GM18861 (cell line): ENCODE data around the gene SLC30A7.
"Not testable (repeated sequence)": the region's sequence is repeated elsewhere in the genome, so short reads cannot be mapped to it uniquely, and the experiment has no call there.

Experiments
- ATAC-seq: cut with Tn5 transposase; IDR thresholded peaks from one replicate; pipeline ENCODE4 v1.9.1; 2021; ENCODE audit not compliant: unreplicated experiment

Gene SLC30A7

DNA sequence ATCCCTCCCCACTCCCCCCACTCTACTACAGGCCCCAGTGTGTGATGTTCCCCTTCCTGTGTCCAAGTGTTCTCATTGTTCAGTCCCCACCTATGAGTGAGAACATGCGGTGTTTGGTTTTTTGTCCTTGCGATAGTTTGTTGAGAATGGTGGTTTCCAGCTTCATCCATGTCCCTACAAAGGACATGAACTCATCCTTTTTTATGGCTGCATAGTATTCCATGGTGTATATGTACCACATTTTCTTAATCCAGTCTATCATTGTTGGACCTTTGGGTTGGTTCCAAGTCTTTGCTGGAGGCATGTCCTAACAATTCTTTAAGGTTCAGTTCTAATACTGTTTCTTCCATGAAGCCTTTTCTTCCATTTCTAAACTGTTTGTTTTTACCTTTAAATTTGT, 37.7 kb downstream of the SLC30A7 start:
- ATAC-seq: not testable (repeated sequence)

DNA sequence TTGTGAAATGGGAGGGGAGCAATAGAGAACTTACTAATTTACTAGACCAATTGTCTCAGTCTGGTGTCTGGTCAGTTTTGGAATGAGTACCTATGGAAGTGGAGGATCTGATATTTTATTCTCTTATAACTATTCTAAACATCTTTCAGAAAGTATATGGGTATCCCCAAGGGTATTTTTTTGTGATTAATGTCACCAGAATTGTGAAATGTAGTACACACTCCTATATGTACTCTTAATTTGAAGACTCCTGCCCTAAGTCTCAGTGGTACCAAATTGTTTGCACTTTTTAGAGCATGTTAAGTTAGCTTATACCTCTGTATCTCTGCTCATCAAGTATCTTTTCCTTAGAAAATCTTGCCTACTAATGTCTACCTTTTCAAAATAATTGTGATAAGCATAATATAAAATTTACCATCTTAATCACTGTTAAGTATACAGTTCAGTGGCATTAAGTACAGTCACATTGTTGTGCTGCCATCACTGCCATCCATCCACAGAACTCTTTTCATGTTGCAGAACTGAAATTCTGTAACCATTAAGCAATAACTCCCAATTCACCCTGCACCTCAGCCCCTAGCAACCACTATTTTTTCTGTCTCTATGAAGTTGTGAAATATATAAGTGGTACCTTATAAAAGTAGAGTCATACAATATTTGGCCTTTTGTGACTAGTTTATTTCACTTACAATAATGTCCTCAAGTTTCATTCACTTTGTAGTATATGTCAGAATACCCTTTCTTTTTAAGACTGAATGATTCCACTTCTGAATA, 40.5 kb downstream of the SLC30A7 start:
- ATAC-seq: no peak

DNA sequence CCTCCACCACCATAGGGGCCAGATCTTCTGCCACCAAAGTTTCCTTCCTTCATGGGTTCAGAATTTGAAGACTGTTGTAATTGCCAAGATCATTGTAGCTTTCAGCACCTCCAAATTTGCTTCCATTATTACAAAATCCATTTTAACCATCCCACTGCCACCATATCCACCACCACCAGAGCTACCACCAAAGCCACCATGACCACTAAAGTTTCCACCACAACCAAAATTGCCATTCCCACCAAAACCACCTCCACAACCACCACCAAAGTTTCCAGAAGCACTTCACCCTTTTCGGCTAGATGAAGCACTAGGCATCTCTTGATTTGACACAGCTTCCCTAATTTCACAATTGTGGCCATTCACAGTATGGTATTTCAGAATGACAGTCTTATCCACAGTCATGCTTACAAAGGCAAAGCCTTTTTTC, 45.2 kb downstream of the SLC30A7 start:
- ATAC-seq: no peak

DNA sequence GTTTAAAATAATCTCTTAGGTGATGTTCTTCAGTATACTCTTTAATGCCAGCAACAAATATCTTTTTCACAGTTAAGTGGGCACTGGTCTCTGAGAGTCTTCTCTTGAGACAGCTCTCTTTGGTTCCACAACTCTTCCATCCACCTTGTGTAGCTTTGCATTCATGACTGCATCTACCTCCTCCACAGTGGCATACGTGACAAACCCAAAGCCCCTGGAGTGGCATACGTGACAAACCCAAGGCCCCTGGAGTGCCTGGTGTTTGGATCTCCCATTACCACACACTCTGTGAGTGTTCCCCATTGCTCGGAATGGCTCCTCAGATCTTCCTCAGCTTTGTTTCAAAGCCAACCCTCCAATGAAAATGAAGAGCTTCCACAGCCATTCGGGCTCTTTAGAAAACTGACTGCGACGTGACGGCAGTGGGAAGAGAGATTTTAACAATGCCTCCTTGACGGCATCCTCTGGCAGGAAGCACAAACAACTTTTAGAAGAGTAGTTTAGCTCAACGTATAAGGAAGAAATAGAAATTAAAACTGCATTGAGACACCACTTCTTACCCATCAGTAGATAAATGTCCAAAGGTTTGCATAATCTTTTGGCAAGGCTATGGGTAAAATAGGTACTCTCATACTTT, 45.8 kb downstream of the SLC30A7 start:
- no peak for ATAC-seq

DNA sequence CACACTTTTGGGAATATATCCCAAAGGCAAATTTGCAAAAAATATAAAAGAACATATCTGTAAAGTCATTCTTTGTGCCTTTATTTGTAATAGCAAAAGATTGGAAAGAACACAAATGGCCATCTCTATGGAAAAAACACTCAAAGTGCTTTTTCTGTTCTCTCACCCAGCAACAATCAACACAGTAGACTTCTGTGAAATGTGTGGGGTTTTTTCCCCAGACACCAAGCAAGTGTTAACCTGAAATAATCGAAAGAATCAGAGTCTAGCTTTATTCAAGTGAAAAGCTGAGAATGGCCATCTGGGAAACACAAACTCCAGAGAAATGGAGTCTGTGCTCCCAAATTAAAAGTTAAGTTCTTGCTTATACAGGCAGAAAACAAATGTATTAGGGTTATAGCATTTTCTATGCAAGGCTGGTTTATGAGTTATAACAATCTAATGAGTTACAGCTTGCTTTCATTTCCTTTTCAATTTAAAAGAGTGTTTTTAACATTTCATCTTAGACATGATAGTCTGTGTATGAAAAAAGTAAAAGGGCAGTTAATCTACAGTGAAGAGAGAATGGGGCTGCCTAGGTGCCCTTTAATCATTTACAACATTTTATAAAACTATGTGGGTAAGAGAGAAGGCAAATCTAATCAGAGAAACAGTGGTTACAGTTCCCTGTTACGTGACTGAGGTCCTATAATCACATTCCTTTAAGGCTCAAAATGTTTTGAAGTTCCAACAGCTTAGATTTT, 46.6 kb downstream of the SLC30A7 start:
- no peak for ATAC-seq

DNA sequence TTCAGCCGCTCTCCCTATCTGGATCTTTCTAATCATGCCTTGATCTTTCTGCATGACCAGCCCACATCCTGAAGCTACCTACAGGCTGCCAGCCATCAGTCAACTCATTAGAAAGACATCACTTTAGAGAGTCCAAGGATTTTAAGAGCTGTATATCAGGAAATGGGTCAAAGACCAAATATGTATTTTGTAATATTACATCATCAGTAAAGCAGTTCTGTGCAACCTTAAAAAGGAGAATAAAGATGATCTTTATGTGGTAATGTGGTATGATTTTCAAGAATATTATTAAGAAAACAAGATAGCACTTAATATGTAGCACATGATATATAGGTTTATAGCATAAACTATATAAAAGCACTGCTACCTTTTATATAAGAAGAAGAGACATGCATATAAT, 47.6 kb downstream of the SLC30A7 start:
- ATAC-seq: no peak

DNA sequence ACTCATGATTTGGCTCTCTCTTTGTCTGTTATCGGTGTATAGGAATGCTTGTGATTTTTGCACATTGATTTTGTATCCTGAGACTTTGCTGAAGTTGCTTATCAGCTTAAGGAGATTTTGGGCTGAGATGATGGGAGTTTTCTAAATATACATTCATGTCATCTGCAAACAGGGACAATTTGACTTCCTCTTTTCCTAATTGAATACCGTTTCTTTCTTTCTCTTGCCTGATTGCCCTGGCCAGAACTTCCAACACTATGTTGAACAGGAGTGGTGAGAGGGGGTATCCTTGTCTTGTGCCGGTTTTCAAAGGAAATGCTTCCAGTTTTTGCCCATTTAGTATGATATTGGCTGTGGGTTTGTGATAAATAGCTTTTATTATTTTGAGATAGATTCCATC, 50.2 kb downstream of the SLC30A7 start:
- ATAC-seq: not testable (repeated sequence)

DNA sequence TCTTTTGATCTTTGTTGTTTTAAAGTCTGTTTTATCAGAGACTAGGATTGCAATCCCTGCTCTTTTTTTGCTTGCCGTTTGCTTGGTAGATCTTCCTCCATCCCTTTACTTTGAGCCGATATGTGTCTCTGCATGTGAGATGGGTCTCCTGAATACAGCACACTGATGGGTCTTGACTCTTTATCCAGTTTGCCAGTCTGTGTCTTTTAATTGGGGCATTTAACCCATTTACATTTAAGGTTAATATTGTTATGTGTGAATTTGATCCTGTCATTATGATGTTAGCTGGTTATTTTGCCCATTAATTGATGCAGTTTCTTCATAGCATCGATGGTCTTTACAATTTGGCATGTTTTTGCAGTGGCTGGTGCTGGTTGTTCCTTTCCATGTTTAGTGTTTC, 51.9 kb downstream of the SLC30A7 start:
- ATAC-seq: not testable (repeated sequence)

DNA sequence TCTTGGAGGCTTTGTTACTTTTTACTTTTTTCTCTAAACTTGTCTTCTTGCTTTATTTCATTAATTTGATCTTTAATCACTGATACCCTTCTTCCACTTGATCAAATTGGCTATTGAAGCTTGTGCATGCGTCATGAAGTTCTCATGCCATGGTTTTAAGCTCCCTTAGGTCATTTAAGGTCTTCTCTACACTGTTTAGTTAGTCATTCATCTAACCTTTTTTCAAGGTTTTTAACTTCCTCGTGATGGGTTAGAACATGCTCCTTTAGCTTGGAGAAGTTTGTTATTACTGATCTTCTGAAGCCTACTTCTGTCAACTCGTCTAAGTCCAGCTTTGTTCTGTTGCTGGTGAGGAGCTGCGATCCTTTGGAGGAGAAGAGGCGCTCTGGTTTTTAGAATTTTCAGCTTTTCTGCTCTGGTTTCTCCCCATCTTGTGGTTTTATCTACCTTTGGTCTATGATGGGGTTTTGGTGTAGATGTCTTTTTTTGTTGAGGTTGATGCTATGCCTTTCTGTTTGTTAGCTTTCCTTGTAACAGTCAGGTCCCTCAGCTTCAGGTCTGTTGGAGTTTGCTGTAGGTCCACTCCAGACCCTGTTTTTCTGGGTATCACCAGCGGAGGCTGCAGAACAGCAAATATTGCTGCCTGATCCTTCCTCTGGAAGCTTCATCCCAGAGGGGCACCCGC, 53.0 kb downstream of the SLC30A7 start:
- not testable (repeated sequence) for ATAC-seq

DNA sequence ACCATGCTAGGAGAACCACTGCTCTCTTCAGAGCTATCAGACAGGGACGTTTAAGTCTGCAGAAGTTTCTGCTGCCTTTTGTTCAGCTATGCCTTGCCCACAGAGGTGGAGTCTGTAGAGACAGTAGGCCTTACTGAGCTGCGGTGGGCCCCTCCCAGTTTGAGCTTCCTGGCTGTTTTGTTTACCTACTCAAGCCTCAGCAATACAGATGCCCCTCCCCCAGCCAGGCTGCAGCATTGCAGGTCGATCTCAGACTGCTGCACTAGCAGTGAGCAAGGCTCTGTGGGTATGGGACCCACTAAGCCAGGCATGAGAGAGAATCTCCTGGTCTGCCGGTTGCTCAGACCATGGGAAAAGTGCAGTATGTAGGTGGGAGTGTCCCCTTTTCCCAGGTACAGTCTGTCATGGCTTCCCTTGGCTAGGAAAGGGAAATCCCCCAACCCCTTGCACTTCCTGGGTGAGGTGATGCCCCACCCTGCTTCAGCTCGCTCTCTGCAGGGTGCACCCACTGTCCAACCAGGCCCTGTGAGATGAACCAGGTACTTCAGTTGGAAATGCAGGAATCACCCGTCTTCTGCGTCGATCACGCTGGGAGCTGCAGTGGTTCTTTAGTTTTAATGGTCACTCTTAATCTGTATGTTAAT, 53.7 kb downstream of the SLC30A7 start:
- peak; percentile 80 for ATAC-seq

DNA sequence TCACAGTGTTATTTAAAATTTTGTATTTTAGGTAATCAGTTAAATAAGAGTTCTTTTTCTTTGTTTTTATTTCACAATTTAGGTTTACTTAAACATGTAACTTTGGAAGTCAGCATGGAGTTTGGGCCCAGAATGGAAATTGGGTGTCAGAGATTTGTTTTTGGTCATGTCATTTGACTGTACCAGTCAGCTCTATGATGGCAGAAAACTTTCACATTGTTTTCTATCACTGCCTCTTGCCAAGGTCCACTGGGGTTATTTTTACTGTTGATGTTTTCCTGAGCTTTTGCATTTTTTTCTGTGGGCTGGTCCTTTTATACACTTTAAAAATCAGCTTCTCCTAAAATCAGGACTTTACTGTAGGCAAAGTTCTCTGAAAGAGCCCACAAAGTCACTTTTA, 54.4 kb downstream of the SLC30A7 start:
- no peak for ATAC-seq

DNA sequence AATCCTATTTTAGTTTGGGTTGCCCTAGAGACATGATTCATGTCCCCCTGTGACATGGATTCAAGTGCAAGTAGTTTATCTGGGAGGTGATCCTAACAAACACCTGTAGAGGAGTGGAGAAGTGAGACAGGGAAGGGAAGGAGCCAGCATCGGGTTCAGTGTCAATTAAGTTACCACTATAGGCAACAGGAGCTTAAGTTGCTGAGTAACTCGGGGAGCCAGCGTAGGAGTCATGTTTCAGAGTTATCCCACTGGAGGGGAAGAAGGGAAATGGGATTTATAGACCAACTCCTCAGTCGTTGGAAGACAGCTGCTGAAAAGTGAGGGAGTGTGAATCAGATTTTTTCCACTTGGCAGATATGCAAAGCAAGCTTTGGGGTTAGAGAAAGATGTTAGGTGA, 54.9 kb downstream of the SLC30A7 start:
- no peak for ATAC-seq

DNA sequence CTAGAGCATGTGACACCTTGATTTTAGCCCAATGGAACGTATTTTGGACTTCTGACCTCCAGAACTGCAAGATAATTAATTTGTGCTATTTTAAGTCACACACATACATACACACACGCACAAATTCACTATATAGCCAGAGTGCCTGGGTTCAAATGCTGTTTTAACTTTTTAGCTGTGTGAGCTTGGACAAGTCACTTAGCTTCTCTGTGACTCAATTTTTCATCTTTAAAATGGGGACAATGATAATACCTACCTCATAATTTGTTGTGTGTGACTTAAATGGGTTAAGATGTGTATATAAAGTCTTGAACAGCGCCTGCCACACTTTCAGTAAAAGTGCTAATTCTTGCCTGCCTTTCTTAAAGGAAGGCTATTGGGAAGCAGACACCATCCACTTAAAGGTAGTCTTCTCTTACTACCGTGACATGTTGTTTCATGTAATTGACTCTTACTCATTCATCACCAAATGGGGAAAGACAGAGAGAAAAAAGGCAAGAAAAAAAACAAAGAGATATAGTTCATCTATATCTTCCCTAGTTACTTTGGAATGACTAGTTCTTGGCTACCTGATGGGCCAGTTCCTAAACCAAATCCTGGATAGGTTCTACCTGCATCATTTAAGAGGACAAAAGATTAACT, 56.3 kb downstream of the SLC30A7 start:
- ATAC-seq: no peak

DNA sequence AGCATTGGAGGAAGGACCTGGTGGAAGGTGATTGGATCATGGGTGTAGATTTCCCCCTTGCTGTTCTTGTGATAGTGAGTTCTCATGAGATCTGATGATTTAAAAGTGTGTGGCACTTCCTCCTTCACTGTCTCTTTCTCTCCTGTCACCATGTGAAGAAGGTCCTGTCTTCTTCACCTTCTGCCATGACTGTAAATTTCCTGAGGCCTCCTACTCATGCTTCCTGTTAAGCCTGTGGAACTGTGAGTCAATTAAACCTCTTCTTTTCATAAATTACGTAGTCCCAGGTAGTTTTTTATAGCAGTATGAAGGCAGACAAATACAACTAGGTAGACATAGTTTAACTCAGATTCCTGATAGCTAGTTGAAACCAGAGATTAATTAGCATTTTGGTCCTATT, 57.1 kb downstream of the SLC30A7 start:
- not testable (repeated sequence) for ATAC-seq

DNA sequence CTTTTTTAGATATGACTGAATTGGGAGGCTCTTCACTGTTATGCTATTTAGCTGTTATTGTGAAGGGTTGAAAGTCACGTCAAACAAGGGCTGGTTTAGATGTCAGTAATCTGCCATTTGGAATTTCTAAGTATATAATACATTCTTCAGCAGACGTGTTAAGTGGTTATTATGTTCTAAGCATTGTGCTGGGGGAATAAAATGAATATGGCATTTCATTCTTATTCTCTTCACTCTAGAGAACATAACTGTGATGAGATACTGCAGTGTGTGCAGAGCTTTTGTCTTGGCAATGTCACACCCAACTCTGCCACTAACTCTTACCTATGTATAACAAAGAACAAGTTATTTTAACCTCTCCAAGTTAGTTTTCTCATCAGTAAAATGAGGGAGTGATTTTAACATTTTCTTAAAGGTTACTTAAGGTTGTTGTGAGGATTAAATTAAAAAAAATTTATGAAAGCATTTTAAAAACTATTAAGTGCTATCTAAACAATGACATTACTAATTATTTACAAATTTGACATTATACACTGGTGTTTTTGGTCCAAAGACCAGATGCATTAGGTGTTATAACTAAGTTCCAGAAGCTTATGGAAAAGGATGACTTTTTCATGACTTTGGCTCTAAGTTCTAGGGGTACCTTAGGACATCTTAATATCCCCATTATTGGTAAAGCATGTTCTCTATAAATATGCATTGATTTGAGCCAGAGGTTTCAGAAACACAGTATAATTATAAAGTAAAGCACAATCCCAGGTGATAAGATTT, 58.3 kb downstream of the SLC30A7 start:
- ATAC-seq: no peak

DNA sequence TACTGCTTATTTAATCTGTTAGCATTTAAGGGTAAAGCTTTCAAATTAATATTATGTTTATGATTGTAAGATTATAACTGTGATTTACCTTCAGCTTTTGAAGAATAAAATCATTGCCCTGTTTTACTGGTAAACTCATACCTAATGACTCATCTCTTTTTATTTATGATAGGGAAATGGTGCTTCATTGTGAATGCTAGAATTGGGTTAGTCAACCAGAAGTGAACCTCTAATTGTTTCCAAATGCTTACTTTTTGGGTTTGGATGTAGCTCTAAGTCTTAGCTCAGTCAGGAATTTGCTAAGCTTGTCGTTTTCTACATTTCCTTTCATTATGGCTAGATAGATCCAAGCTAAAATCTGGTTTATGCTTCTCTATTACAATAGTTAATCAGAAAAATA, 59.4 kb downstream of the SLC30A7 start:
- ATAC-seq: no peak

DNA sequence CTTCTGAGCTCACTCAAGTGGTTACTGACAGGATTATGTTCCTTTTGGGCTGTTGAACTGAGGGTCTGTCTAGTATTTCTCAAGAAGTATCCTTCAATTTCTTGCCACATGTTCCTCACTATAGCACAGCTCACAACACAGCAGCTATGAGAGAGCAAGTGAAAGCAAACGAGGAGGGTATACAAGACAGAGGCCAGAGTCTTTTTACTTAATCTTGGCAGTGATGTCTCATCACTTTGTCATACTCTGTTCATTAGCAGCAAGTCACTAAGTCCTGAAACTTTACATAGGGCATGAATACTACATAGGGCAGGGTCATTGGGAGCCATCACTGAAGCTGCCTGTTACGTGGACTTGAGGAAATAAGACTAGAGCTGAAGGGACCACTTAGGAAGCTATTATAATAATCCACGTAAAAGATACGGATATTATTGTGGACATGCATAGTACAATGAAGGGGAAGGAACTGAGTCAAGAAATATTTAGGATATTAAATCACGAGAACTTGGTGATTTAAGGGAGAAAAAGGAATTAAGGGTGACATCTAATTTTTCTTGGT, 63.7 kb downstream of the SLC30A7 start:
- no peak for ATAC-seq

DNA sequence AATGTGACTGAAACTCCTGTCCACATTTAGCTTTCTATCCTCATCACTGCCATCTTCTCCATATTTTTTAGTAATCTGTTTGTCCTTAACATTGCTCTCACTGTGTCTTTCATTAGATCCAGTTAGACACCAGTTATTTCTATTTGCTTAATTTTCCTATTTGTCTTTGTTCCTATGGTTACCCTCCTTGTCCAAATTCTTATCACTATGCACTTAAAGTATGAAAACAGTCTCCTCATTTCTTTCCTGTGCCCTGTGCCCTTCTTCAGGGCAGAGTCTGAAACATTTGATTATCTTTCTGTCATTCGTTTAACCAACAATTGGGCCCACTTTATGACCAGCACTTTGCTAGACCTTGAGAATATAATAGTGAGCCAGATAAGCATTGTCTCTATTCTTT, 64.2 kb downstream of the SLC30A7 start:
- ATAC-seq: no peak

DNA sequence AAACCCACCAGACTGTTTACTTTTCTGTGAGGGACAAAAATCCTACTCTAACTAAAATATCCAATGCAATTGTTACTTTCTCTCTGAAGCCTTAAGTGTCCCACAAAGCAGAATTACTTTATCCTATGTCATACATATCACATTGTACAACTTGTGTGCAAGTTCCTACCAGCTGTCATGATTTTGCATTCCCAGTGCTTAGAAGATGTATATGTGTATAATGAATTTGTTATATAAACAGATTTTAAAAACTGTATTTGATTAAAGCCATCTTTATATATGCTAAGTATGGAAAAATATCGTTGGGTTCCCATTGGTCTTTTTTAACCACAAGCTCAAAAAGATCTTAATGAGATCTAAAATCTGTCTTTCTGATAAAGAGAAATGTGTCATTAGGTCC, 72.7 kb downstream of the SLC30A7 start:
- ATAC-seq: no peak
